BJ (cell line): ENCODE measurements around the gene RUNX2. TPM values are rescaled to one million over a fixed set of nuclear protein-coding genes. Genes with fewer than 3 reads are reported as not detected.

Experiments
- CTCF ChIA-PET: fragments of 350-600 bp; formaldehyde crosslinking; extraction: SDS; loops from one replicate; lab custom pipeline; 2021; ENCODE audit warnings: antibody characterized with exemption, inconsistent platforms; lab: Yijun Ruan, JAX
- POLR2A ChIA-PET: fragments of 300-600 bp; sonication (Branson Sonifier 250); formaldehyde crosslinking; extraction: SDS; loops from one replicate; lab custom pipeline; 2021; ENCODE audit warnings: antibody characterized with exemption; lab: Charles Lee
- DNase-seq: peaks from one replicate; pipeline ENCODE4 v3.0.0-alpha.2; 2011; ENCODE audit warnings: low read depth
- H3K27me3 ChIP-seq: 2 replicates; pipeline ENCODE4 v1.6.0; 2011; ENCODE audit warnings: low read length; ENCODE audit not compliant: control insufficient read depth, insufficient read depth
- H3K36me3 ChIP-seq: 2 replicates; pipeline ENCODE4 v1.5.1; 2011; ENCODE audit warnings: low read length; ENCODE audit not compliant: control insufficient read depth, insufficient read depth
- H3K4me3 ChIP-seq: 2 replicates; pipeline ENCODE4 v1.5.1; 2011; ENCODE audit warnings: low read depth, mild to moderate bottlenecking, control low read depth, low read length
- CTCF ChIP-seq: IDR thresholded peaks from 2 replicates; pipeline ENCODE4 v1.5.1; 2011; ENCODE audit warnings: low read depth, mild to moderate bottlenecking, control low read depth, inconsistent platforms, low read length, moderate library complexity; ENCODE audit not compliant: insufficient read depth
- polyA plus RNA-seq: library from polyadenylated mRNA; depleted of rRNA; stranded (reverse); fragments of >200 nt; gene quantifications from 2 replicates; pipeline ENCODE4 v1.2.3, GENCODE V29; 2011

The RUNX2 gene
- polyA plus RNA-seq, 1 experiment, result 1.5 TPM

GRCh38 chr6:45687570-45687969 lies 359.4 kb downstream of the RUNX2 start:
- no peak for TF ChIP-seq CTCF
- no peak overlapping the region for H3K4me3 ChIP-seq
- no peak for DNase-seq
- POLR2A ChIA-PET, result no interaction called here
- no peaks in the 10 kb centered on the region for H3K27me3 ChIP-seq
- CTCF ChIA-PET, result no interaction called here
- H3K36me3 ChIP-seq, result no peaks in the 10 kb centered on the region

- ChIA-PET CTCF (no interaction called here), POLR2A (no interaction called here)
- H3K4me3 ChIP-seq, result no peak overlapping the region
- no peaks in the 10 kb centered on the region for H3K36me3 ChIP-seq
- no peak for TF ChIP-seq CTCF
- DNase-seq, result no peak
- no peaks in the 10 kb centered on the region for H3K27me3 ChIP-seq
These were observed 360.1 kb downstream of the RUNX2 start for GRCh38 chr6:45688180-45688579.

- H3K36me3 ChIP-seq, result no peaks in the 10 kb centered on the region
- H3K4me3 ChIP-seq, result no peak overlapping the region
- no peak for TF ChIP-seq CTCF
- CTCF ChIA-PET, result interaction anchor here (0.9 kb wide), 1 partner anchor 930 kb away, joined by 3 read pairs; no protein-coding TSS in a partner anchor
- no peaks in the 10 kb centered on the region for H3K27me3 ChIP-seq
- DNase-seq, result no peak
- POLR2A ChIA-PET, result no interaction called here
These were observed 361.9 kb downstream of the RUNX2 start for GRCh38 chr6:45689926-45690615.

GRCh38 chr6:45690846-45691245 lies 362.7 kb downstream of the RUNX2 start:
- CTCF ChIA-PET, result interaction anchor here (0.8 to 0.9 kb wide), 2 partner anchors 18 to 931 kb away, joined by 3 read pairs; no protein-coding TSS in a partner anchor
- no peak for DNase-seq

GRCh38 chr6:45691426-45691825 lies 363.3 kb downstream of the RUNX2 start:
- DNase-seq, result no peak

More at GRCh38 chr6:45690846-45691245, 362.7 kb downstream of the RUNX2 start:
- no peaks in the 10 kb centered on the region for H3K36me3 ChIP-seq
- H3K27me3 ChIP-seq, result no peaks in the 10 kb centered on the region
- POLR2A ChIA-PET, result no interaction called here
- no peak overlapping the region for H3K4me3 ChIP-seq
- no peak for TF ChIP-seq CTCF

More at GRCh38 chr6:45691426-45691825, 363.3 kb downstream of the RUNX2 start:
- no peak for TF ChIP-seq CTCF
- no peaks in the 10 kb centered on the region for H3K27me3 ChIP-seq
- H3K36me3 ChIP-seq, result no peaks in the 10 kb centered on the region
- ChIA-PET POLR2A (no interaction called here), CTCF (interaction anchor here (0.8 kb wide), 1 partner anchor 18 kb away, joined by 3 read pairs; no protein-coding TSS in a partner anchor)
- H3K4me3 ChIP-seq, result no peak overlapping the region
